GM19397 (cell line): ENCODE measurements around the gene TUBB4B.

Source experiments
- ATAC-seq: cut with Tn5 transposase; IDR thresholded peaks from one replicate; pipeline ENCODE4 v1.9.1; 2021; ENCODE audit warnings: mild to moderate bottlenecking, moderate library complexity; ENCODE audit not compliant: unreplicated experiment

The TUBB4B gene

GRCh38 chr9:137280474-137281344 lies 39.6 kb downstream of the TUBB4B start:
- no peak for ATAC-seq

GRCh38 chr9:137281345-137282116 lies 40.4 kb downstream of the TUBB4B start:
- no peak for ATAC-seq

- no peak for ATAC-seq
Observed at GRCh38 chr9:137286975-137287383, 45.9 kb downstream of the TUBB4B start.

GRCh38 chr9:137293094-137293481 lies 52.0 kb downstream of the TUBB4B start:
- no peak for ATAC-seq
